NCI-H1436 treated with DMSO at 0.1 percent for 48 hours (cell line): ENCODE results near the gene HAPSTR1.

Experiments
- DNase-seq: peaks from one replicate; lab custom pipeline; 2025; lab: John Stamatoyannopoulos, UW

The HAPSTR1 gene

GRCh38 chr16:9097266-9098219 is 6.1 kb downstream of the HAPSTR1 start:
- no peak for DNase-seq

GRCh38 chr16:9098377-9099090 is 7.1 kb downstream of the HAPSTR1 start:
- no peak for DNase-seq

- no peak for DNase-seq
Measured at GRCh38 chr16:9099131-9099625, 7.7 kb downstream of the HAPSTR1 start.

- DNase-seq = no peak
Measured at GRCh38 chr16:9102379-9102778, 10.9 kb downstream of the HAPSTR1 start.

- no peak for DNase-seq
Measured at GRCh38 chr16:9102943-9103342, 11.5 kb downstream of the HAPSTR1 start.

GRCh38 chr16:9103546-9103945 is 12.1 kb downstream of the HAPSTR1 start:
- no peak for DNase-seq

GRCh38 chr16:9105189-9105588 is 13.7 kb downstream of the HAPSTR1 start:
- DNase-seq = no peak

- DNase-seq = no peak
Measured at GRCh38 chr16:9107025-9107970, 15.9 kb downstream of the HAPSTR1 start.

GRCh38 chr16:9109255-9109654 is 17.8 kb downstream of the HAPSTR1 start:
- no peak for DNase-seq

GRCh38 chr16:9112166-9112843 is 20.9 kb downstream of the HAPSTR1 start:
- no peak for DNase-seq

- no peak for DNase-seq
Measured at GRCh38 chr16:9112844-9113186, 21.4 kb downstream of the HAPSTR1 start.

- DNase-seq = no peak
Measured at GRCh38 chr16:9113707-9114106, 22.3 kb downstream of the HAPSTR1 start.

GRCh38 chr16:9114112-9114511 is 22.7 kb downstream of the HAPSTR1 start:
- no peak for DNase-seq

- DNase-seq = no peak
Measured at GRCh38 chr16:9114842-9115241, 23.4 kb downstream of the HAPSTR1 start.

- DNase-seq = no peak
Measured at GRCh38 chr16:9115277-9115676, 23.8 kb downstream of the HAPSTR1 start.

- DNase-seq = no peak
Measured at GRCh38 chr16:9116141-9116540, 24.7 kb downstream of the HAPSTR1 start.

GRCh38 chr16:9118170-9118569 is 26.7 kb downstream of the HAPSTR1 start:
- no peak for DNase-seq

GRCh38 chr16:9119795-9120194 is 28.4 kb downstream of the HAPSTR1 start:
- no peak for DNase-seq

GRCh38 chr16:9122342-9122741 is 30.9 kb downstream of the HAPSTR1 start:
- DNase-seq = no peak

GRCh38 chr16:9122969-9123368 is 31.5 kb downstream of the HAPSTR1 start:
- no peak for DNase-seq

GRCh38 chr16:9123401-9123800 is 32.0 kb downstream of the HAPSTR1 start:
- no peak for DNase-seq
